Measurements from ENCODE around the gene KCNQ1.

- TF ChIP-seq TEAD4 (IDR thresholded peaks at IDR 0.05; ENCODE audit: borderline replicate concordance, insufficient read depth) (no peak), MEF2A (IDR thresholded peaks at IDR 0.05; ENCODE audit: borderline replicate concordance, low read depth) (no peak), SMC3 (IDR thresholded peaks at IDR 0.05; ENCODE audit: low read depth, low read length) (no peak), GATA2 (CRISPR knock-in tag; IDR thresholded peaks at IDR 0.05) (no peak), POLR2AphosphoS5 (IDR thresholded peaks at IDR 0.05; ENCODE audit: low read depth, low read length) (no peak), USF2 (IDR thresholded peaks at IDR 0.05; ENCODE audit: borderline replicate concordance, low read depth, low read length) (no peak), TAF1 (IDR thresholded peaks at IDR 0.05; ENCODE audit: borderline replicate concordance, low read depth, low read length) (no peak), YY1 (IDR thresholded peaks at IDR 0.05; ENCODE audit: low read depth) (no peak), USF1 (IDR thresholded peaks at IDR 0.05; ENCODE audit: borderline replicate concordance, low read depth) (no peak), RXRA (IDR thresholded peaks at IDR 0.05; ENCODE audit: borderline replicate concordance, low read depth) (no peak), EP300 (IDR thresholded peaks at IDR 0.05; ENCODE audit: borderline replicate concordance in 1 of 2, low read depth in 1 of 2, low read length in 1 of 2) (no peak), GABPA (IDR thresholded peaks at IDR 0.05; ENCODE audit: low read depth) (no peak)
- TF ChIP-seq, protein P1, sequence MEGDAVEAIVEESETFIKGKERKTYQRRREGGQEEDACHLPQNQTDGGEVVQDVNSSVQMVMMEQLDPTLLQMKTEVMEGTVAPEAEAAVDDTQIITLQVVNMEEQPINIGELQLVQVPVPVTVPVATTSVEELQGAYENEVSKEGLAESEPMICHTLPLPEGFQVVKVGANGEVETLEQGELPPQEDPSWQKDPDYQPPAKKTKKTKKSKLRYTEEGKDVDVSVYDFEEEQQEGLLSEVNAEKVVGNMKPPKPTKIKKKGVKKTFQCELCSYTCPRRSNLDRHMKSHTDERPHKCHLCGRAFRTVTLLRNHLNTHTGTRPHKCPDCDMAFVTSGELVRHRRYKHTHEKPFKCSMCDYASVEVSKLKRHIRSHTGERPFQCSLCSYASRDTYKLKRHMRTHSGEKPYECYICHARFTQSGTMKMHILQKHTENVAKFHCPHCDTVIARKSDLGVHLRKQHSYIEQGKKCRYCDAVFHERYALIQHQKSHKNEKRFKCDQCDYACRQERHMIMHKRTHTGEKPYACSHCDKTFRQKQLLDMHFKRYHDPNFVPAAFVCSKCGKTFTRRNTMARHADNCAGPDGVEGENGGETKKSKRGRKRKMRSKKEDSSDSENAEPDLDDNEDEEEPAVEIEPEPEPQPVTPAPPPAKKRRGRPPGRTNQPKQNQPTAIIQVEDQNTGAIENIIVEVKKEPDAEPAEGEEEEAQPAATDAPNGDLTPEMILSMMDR (IDR thresholded peaks at IDR 0.05) = no peak
- TF ChIP-seq, protein P2, sequence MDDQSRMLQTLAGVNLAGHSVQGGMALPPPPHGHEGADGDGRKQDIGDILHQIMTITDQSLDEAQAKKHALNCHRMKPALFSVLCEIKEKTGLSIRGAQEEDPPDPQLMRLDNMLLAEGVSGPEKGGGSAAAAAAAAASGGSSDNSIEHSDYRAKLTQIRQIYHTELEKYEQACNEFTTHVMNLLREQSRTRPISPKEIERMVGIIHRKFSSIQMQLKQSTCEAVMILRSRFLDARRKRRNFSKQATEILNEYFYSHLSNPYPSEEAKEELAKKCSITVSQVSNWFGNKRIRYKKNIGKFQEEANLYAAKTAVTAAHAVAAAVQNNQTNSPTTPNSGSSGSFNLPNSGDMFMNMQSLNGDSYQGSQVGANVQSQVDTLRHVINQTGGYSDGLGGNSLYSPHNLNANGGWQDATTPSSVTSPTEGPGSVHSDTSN (IDR thresholded peaks at IDR 0.05) = no peak
Observed at GRCh38 chr11:2777871-2778629, 333.2 kb downstream of the KCNQ1 start.

All from SK-N-SH (cell line).